Heart left ventricle (tissue), 13 donors: ENCODE data around the gene ESRRG.

Experiments
- CTCF ChIP-seq, 12 donors: fragments of 200-600 bp; sonication (generic) in 4 of 12; IDR thresholded peaks; one replicate each; pipeline versions ENCODE4 v1.5.0 to v1.8.0; 2018 to 2022; ENCODE audit warnings: antibody characterized with exemption in 12 of 12, mild to moderate bottlenecking in 5 of 12
- POLR2A ChIP-seq, 2 donors: fragments of 450-650 bp; IDR thresholded peaks; one replicate each; pipeline ENCODE4 v1.6.1; 2017; ENCODE audit warnings: antibody characterized with exemption in 2 of 2, mild to moderate bottlenecking in 2 of 2, moderate library complexity in 2 of 2
- donor health status: ischemic (EF 13 %, LVEDD 7.1; RV severe dilation, severe dysfunction).
- donor health status: DM: no; HTN: yes; CAD: no.
- donor health status: DM: no; HTN: no; CAD: no.
- donor health status: ischemic (EF 25% LVEDD 6.9; RV normal size, moderate dysfunction).
- donor health status: ischemic (EF 25% LVEDD 5.7; RV mildly dilated, moderate dysfunction).
- donor health status: ischemic (EF 35%, LVEDD 5.7; RV mildly dilated, moderate dysfunction).
- donor health status: nonischemic (EF 11% LVEDD 7.7; RV severe dilation, severe dysfunction).
- donor health status: DM: yes; HTN: yes; CAD: no.
- donor health status: PGD.
- donor health status: ischemic (EF 29% LVEDD 5.4; RV normal size, mild dysfunction).
- donor health status: nonischemic (EF 23%, LVEDD 6.1; RV moderate dilation, normal function).

GRCh38 chr1:216600730-216601609 lies 122.3 kb downstream of the ESRRG start:
- TF ChIP-seq CTCF (IDR thresholded peaks at IDR 0.05) = peak in 11 of 12 donors; percentile 18 to 69 (median 55)
- TF ChIP-seq POLR2A (IDR thresholded peaks at IDR 0.05) = peak in 1 of 2 donors; percentile 49
